CD4-positive, alpha-beta T cell (primary cell): ENCODE data around the gene CTDSP2. TPM values are rescaled to one million over a fixed set of nuclear protein-coding genes. Genes with fewer than 3 reads are reported as not detected.
A peak's percentile ranks its signal among the peaks of the same experiment; 100 is the strongest.

Experiments
- ATAC-seq: fragments of 200-7000 bp; cut with Tn5 transposase; one replicate; pipeline ENCODE4 v1.10.0; 2022; ENCODE audit warnings: mild to moderate bottlenecking; ENCODE audit not compliant: poor library complexity
- CTCF ChIA-PET: fragments of 350-600 bp; sonication (Branson Sonifier 250); formaldehyde crosslinking; loops from one replicate; lab custom pipeline; 2021; ENCODE audit warnings: antibody characterized with exemption, inconsistent platforms; lab: Charles Lee
- POLR2A ChIA-PET: fragments of 350-600 bp; sonication (Branson Sonifier 250); formaldehyde crosslinking; loops from one replicate; lab custom pipeline; 2021; ENCODE audit warnings: antibody characterized with exemption, inconsistent platforms; lab: Charles Lee
- DNase-seq, 14 experiments: peaks; one replicate each; pipeline ENCODE4 v3.0.0-alpha.2; 2013 to 2020; ENCODE audit warnings: mixed read lengths in 2 of 14
- H3K27ac ChIP-seq, 2 donors: one replicate each; pipeline versions ENCODE4 v1.5.1 to v1.7.0; 2013; ENCODE audit warnings: low read length in 2 of 2, low read depth in 1 of 2, mild to moderate bottlenecking in 1 of 2
- H3K27me3 ChIP-seq, 2 experiments: 1 replicate in 1 of 2; 2 replicates in 1 of 2; pipeline versions ENCODE4 v1.6.1 to v1.7.0; 2013; ENCODE audit warnings: low read length in 2 of 2, control low read depth in 1 of 2, mild to moderate bottlenecking in 1 of 2, moderate library complexity in 1 of 2; ENCODE audit not compliant: insufficient read depth in 2 of 2, control insufficient read depth in 1 of 2
- H3K36me3 ChIP-seq: one replicate; pipeline ENCODE4 v1.6.1; 2013; ENCODE audit warnings: low read length, control low read depth; ENCODE audit not compliant: insufficient read depth
- H3K4me1 ChIP-seq: one replicate; pipeline ENCODE4 v1.6.1; 2013; ENCODE audit warnings: low read length, control low read depth; ENCODE audit not compliant: insufficient read depth
- H3K4me3 ChIP-seq: one replicate; pipeline ENCODE4 v1.5.1; 2013; ENCODE audit warnings: mild to moderate bottlenecking, low read length, moderate library complexity
- H3K9me3 ChIP-seq, 2 experiments: 1 replicate in 1 of 2; 2 replicates in 1 of 2; pipeline versions ENCODE4 v1.6.1 to v1.7.0; 2013; ENCODE audit warnings: low read length in 2 of 2, mild to moderate bottlenecking in 2 of 2, control low read depth in 1 of 2, moderate library complexity in 1 of 2; ENCODE audit not compliant: control insufficient read depth in 1 of 2, insufficient read depth in 1 of 2
- H3K27ac Mint-ChIP-seq: one replicate; pipeline ENCODE4 v1.8.0; 2020; ENCODE audit warnings: mixed read lengths
- H3K27me3 Mint-ChIP-seq: one replicate; pipeline ENCODE4 v1.8.0; 2021; ENCODE audit warnings: mixed read lengths
- H3K36me3 Mint-ChIP-seq: one replicate; pipeline ENCODE4 v1.8.0; 2021; ENCODE audit warnings: low read depth, mixed read lengths
- H3K4me1 Mint-ChIP-seq: one replicate; pipeline ENCODE4 v1.8.0; 2021; ENCODE audit warnings: low read depth, mixed read lengths
- H3K4me3 Mint-ChIP-seq: one replicate; pipeline ENCODE4 v1.8.0; 2020; ENCODE audit warnings: mild to moderate bottlenecking, mixed read lengths
- H3K9me3 Mint-ChIP-seq: one replicate; pipeline ENCODE4 v1.8.0; 2020; ENCODE audit warnings: mixed read lengths
- intact Hi-C, 2 experiments: fragments of 100-400 bp; cut with DNase I in 1 of 2; cut with micrococcal nuclease in 1 of 2; formaldehyde crosslinking; loops; one replicate each; pipeline versions ENCODE4 v1.15.1 to v1.9.0; 2023 to 2025; cut with DNase I, micrococcal nuclease
- polyA plus RNA-seq, 2 donors: library from polyadenylated mRNA; unstranded; fragments of 120-200 nt; gene quantifications; one replicate each; pipeline ENCODE4 v1.2.1, GENCODE V29; 2013
- total RNA-seq, 174 experiments: library from RNA in 2 of 174; stranded (reverse) in 2 of 174; gene quantifications; one replicate each; pipeline ENCODE4 v1.2.3 and lab custom pipeline; 2021 to 2026
- TF ChIP-seq, protein P1 (sequence below): fragments of 200-600 bp; IDR thresholded peaks from one replicate; pipeline ENCODE4 v1.8.0; 2022; ENCODE audit warnings: antibody characterized with exemption, mild to moderate bottlenecking

Gene CTDSP2, protein sequence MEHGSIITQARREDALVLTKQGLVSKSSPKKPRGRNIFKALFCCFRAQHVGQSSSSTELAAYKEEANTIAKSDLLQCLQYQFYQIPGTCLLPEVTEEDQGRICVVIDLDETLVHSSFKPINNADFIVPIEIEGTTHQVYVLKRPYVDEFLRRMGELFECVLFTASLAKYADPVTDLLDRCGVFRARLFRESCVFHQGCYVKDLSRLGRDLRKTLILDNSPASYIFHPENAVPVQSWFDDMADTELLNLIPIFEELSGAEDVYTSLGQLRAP
- total RNA-seq (10 to 100 TPM; 86.2 to 86.4 TPM), total RNA-seq (lab: John Stamatoyannopoulos, UW) (30.3 to 517 (median 210) reads per million in 172 experiments)
- 152 TPM for polyA plus RNA-seq (2013, experiment 1 of 2)
- polyA plus RNA-seq (2013, experiment 2 of 2), result 169 TPM

GRCh38 chr12:57846577-57847319 is at the start of gene CTDSP2:
TSS of gene CTDSP2 (minus strand) at chr12:57846729. CDS start at chr12:57846435, 294 bp downstream.
- H3K27ac Mint-ChIP-seq, result peak within 1 kb of the TSS; percentile 92
- H3K9me3 Mint-ChIP-seq, result no peaks in the 10 kb centered on the region
- H3K4me3 Mint-ChIP-seq, result peak within 1 kb of the TSS; percentile 87
- H3K27me3 Mint-ChIP-seq, result peaks cover 5% of the 10 kb centered on the region
- ChIA-PET CTCF (interaction anchor here (0.6 to 3.9 kb wide), 6 partner anchors 10 to 59 kb away, joined by 3 to 13 read pairs (median 4); no protein-coding TSS in a partner anchor), POLR2A (interaction anchor here (0.7 to 7.4 kb wide), 16 partner anchors 10 to 105 kb away, joined by 3 to 124 read pairs (median 5); partner anchors contain the start of genes ATP23, AVIL, MARCHF9 and TSFM)
- peaks cover 3% of the 10 kb centered on the region for H3K36me3 ChIP-seq
- TF ChIP-seq, protein P1, sequence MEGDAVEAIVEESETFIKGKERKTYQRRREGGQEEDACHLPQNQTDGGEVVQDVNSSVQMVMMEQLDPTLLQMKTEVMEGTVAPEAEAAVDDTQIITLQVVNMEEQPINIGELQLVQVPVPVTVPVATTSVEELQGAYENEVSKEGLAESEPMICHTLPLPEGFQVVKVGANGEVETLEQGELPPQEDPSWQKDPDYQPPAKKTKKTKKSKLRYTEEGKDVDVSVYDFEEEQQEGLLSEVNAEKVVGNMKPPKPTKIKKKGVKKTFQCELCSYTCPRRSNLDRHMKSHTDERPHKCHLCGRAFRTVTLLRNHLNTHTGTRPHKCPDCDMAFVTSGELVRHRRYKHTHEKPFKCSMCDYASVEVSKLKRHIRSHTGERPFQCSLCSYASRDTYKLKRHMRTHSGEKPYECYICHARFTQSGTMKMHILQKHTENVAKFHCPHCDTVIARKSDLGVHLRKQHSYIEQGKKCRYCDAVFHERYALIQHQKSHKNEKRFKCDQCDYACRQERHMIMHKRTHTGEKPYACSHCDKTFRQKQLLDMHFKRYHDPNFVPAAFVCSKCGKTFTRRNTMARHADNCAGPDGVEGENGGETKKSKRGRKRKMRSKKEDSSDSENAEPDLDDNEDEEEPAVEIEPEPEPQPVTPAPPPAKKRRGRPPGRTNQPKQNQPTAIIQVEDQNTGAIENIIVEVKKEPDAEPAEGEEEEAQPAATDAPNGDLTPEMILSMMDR, result no peak
- ATAC-seq (peak; percentile 28), DNase-seq (peak; percentile 66 to 98 (median 88))
- H3K27ac ChIP-seq, result peak within 1 kb of the TSS; percentile 57 to 91
- peaks cover 53% of the 10 kb centered on the region for H3K4me1 Mint-ChIP-seq
- peak within 1 kb of the TSS; percentile 86 for H3K4me3 ChIP-seq
- H3K9me3 ChIP-seq, result no peaks in the 10 kb centered on the region
- H3K36me3 Mint-ChIP-seq, result peaks cover 12% of the 10 kb centered on the region
- intact Hi-C loops, result loop anchor here (1.0 to 5.0 kb wide), 4 partner anchors 15 to 94 kb away; partner anchors contain the start of genes CDK4 (in 1 of the 2), EEF1AKMT3 (in 1 of the 2) and METTL1 (in 1 of the 2)
- H3K27me3 ChIP-seq, result no peaks in the 10 kb centered on the region
- H3K4me1 ChIP-seq, result peaks cover 47% of the 10 kb centered on the region

DNA sequence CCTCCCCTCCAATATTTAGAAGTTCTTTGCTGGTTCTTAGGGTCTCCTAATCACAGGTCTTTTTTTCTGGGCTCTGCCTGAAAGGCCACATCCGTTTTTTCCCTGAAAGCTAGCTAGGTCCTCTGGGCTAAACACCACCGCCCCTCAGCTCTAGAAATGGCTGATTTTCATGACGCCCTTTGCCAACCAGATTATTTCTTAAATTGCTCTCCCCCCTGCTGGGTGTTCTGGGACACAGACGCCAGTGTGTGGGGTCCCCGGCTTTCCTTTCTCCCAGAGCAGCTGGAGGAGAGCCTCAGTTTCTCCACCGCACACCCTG is 49.5 kb upstream of the CTDSP2 start:
- H3K27ac ChIP-seq, result peak overlapping the region in 1 of 2 donors; percentile 75
- DNase-seq (peak in 2 of 14 experiments; percentile 6 to 35), ATAC-seq (no peak)
- H3K36me3 ChIP-seq, result no peaks in the 10 kb centered on the region
- H3K4me3 ChIP-seq, result peak overlapping the region; percentile 51
- Mint-ChIP-seq H3K4me3 (peak overlapping the region; percentile 85), H3K27me3 (no peaks in the 10 kb centered on the region), H3K36me3 (no peaks in the 10 kb centered on the region), H3K9me3 (no peaks in the 10 kb centered on the region), H3K27ac (peak overlapping the region; percentile 82), H3K4me1 (peaks cover 56% of the 10 kb centered on the region)
- no peaks in the 10 kb centered on the region for H3K9me3 ChIP-seq
- H3K27me3 ChIP-seq, result no peaks in the 10 kb centered on the region
- peaks cover 71% of the 10 kb centered on the region for H3K4me1 ChIP-seq
- TF ChIP-seq, protein P1, result no peak
- intact Hi-C loops, result loop anchor here (2.0 kb wide), 2 partner anchors 93 to 113 kb away; partner anchors contain the start of gene TSFM (in 1 of the 2)
- CTCF ChIA-PET, result interaction anchor here (1.4 to 2.9 kb wide), 5 partner anchors 9 to 96 kb away, joined by 3 to 17 read pairs (median 6); partner anchors contain the start of gene CTDSP2
- POLR2A ChIA-PET, result interaction anchor here (0.6 to 11.4 kb wide), 10 partner anchors 7 to 140 kb away, joined by 3 to 124 read pairs (median 6); partner anchors contain the start of genes ATP23 and CTDSP2
